Breast epithelium (tissue), 4 donors: Measurements from ENCODE around the gene PILRB. TPM values are rescaled to one million over a fixed set of nuclear protein-coding genes. Genes with fewer than 3 reads are reported as not detected.

ENCODE experiments used
- DNase-seq, 2 donors: peaks; one replicate each; pipeline ENCODE4 v3.0.0-alpha.2; 2019; ENCODE audit warnings: low spot score in 2 of 2
- H3K27ac ChIP-seq, 2 donors: fragments of 200-600 bp; sonication (generic) in 1 of 2; one replicate each; pipeline ENCODE4 v1.5.1; 2016 to 2019; ENCODE audit warnings: mild to moderate bottlenecking in 1 of 2
- H3K27me3 ChIP-seq, 2 donors: fragments of 200-600 bp; sonication (generic) in 1 of 2; one replicate each; pipeline versions ENCODE4 v1.5.1 to v1.6.0; 2017 to 2019; ENCODE audit warnings: control low read depth in 1 of 2, mild to moderate bottlenecking in 1 of 2
- H3K36me3 ChIP-seq: fragments of 200-600 bp; one replicate; pipeline ENCODE4 v1.5.1; 2019
- H3K4me1 ChIP-seq, 2 donors: fragments of 200-600 bp; sonication (generic); one replicate each; pipeline ENCODE4 v1.5.1; 2016 to 2019; ENCODE audit warnings: control low read depth in 1 of 2
- H3K4me3 ChIP-seq, 3 donors: fragments of 200-600 bp; sonication (generic); 1 replicate in 2 of 3; 2 replicates in 1 of 3; pipeline ENCODE4 v1.5.1; 2016 to 2019; ENCODE audit warnings: mild to moderate bottlenecking in 3 of 3, moderate library complexity in 2 of 3
- H3K9me3 ChIP-seq, 2 donors: fragments of 200-600 bp; sonication (generic) in 1 of 2; one replicate each; pipeline ENCODE4 v1.5.1; 2016 to 2019; ENCODE audit warnings: control low read depth in 1 of 2
- POLR2A ChIP-seq: fragments of 450-650 bp; IDR thresholded peaks from one replicate; pipeline ENCODE4 v1.6.1; 2016; ENCODE audit warnings: antibody characterized with exemption, mild to moderate bottlenecking, moderate library complexity
- POLR2AphosphoS5 ChIP-seq, 3 donors: sonication (generic); formaldehyde crosslinking; IDR thresholded peaks; one replicate each; pipeline ENCODE4 v1.6.1; 2017; ENCODE audit warnings: antibody characterized with exemption in 3 of 3
- intact Hi-C: fragments of 100-400 bp; cut with DNase I; formaldehyde crosslinking; loops from one replicate; pipeline ENCODE4 v1.15.1; 2023; ENCODE audit warnings: low total_unique reads
- total RNA-seq, 3 donors: library from RNA; depleted of rRNA; stranded (reverse); fragments of >200 nt; gene quantifications; one replicate each; pipeline ENCODE4 v1.1.0, GENCODE V29; 2016
- TF ChIP-seq, protein P1 (sequence below), 3 donors: fragments of 450-650 bp; IDR thresholded peaks; one replicate each; pipeline ENCODE4 v1.5.1; 2016 to 2017; ENCODE audit warnings: antibody characterized with exemption in 3 of 3, mild to moderate bottlenecking in 3 of 3, moderate library complexity in 3 of 3

PILRB gene
- total RNA-seq, 3 donors from 2014 or later: 33.8 to 100.0 (median 75.4) TPM

DNA sequence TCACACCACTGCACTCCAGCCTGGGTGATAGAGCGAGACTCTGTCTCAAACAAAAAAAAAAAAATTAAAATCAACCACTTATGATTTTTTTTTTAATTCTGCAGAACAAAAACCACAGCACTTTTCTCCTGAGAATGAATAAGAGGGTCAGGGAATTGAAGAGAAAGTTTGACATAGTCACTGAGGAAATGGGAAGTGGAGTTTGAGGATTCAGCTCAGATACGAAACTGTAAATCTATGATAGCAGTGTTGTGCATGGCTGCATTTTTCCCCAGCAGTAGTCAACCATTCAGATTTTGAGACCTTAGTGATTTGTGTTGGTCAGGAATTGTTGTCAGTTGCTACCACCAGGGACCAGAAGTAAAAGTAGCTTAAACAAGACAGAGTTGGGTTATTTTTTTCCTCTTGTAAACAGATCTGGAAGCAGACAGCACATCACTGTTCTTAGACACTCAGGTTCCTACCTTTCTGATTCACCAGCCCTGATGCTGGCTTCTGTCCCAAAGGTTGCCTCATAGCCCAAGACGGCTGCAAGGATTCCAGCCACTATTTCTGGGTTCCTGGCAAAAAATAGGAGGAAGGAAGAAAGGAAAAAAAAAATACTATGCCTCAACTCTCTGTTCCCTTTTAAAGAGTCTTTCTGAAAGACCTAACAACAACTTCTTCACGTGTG lies 35.5 kb downstream of the PILRB start:
- no peak for DNase-seq
- Histone ChIP-seq H3K4me3 (no peak overlapping the region), H3K27me3 (no peaks in the 10 kb centered on the region), H3K9me3 (no peaks in the 10 kb centered on the region), H3K4me1 (no peaks in the 10 kb centered on the region), H3K27ac (no peak overlapping the region), H3K36me3 (no peaks in the 10 kb centered on the region)
- intact Hi-C loops: no loop called here
- TF ChIP-seq, protein P1, sequence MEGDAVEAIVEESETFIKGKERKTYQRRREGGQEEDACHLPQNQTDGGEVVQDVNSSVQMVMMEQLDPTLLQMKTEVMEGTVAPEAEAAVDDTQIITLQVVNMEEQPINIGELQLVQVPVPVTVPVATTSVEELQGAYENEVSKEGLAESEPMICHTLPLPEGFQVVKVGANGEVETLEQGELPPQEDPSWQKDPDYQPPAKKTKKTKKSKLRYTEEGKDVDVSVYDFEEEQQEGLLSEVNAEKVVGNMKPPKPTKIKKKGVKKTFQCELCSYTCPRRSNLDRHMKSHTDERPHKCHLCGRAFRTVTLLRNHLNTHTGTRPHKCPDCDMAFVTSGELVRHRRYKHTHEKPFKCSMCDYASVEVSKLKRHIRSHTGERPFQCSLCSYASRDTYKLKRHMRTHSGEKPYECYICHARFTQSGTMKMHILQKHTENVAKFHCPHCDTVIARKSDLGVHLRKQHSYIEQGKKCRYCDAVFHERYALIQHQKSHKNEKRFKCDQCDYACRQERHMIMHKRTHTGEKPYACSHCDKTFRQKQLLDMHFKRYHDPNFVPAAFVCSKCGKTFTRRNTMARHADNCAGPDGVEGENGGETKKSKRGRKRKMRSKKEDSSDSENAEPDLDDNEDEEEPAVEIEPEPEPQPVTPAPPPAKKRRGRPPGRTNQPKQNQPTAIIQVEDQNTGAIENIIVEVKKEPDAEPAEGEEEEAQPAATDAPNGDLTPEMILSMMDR (IDR thresholded peaks at IDR 0.05): no peak
- TF ChIP-seq POLR2A (no peak), POLR2AphosphoS5 (IDR thresholded peaks at IDR 0.05) (no peak)

DNA sequence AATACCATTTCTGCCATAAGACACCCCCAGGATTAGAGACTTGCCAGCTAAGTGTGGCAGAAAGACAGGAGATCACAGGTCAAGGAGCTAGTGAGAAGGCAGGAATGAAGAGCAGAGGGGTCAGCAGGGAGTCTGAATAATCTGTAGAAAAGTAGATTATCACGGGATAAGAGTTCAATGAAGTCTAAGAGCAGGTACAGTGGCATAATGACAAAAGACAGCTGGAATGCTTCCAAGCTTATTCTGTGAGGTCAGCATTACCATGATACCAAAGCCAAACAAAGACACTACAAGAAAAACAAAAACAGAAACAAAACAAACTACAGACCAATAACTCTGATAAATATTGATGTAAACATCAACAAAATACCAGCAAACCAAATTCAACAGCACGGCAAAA lies 36.2 kb downstream of the PILRB start:
- no peaks in the 10 kb centered on the region for H3K36me3 ChIP-seq
- intact Hi-C loops: no loop called here
- no peak overlapping the region for H3K4me3 ChIP-seq
- H3K27ac ChIP-seq: no peak overlapping the region
- H3K4me1 ChIP-seq: no peaks in the 10 kb centered on the region
- no peak for TF ChIP-seq POLR2A
- TF ChIP-seq, protein P1 (IDR thresholded peaks at IDR 0.05): no peak
- TF ChIP-seq POLR2AphosphoS5 (IDR thresholded peaks at IDR 0.05): no peak
- DNase-seq: no peak
- no peaks in the 10 kb centered on the region for H3K27me3 ChIP-seq
- no peaks in the 10 kb centered on the region for H3K9me3 ChIP-seq

DNA sequence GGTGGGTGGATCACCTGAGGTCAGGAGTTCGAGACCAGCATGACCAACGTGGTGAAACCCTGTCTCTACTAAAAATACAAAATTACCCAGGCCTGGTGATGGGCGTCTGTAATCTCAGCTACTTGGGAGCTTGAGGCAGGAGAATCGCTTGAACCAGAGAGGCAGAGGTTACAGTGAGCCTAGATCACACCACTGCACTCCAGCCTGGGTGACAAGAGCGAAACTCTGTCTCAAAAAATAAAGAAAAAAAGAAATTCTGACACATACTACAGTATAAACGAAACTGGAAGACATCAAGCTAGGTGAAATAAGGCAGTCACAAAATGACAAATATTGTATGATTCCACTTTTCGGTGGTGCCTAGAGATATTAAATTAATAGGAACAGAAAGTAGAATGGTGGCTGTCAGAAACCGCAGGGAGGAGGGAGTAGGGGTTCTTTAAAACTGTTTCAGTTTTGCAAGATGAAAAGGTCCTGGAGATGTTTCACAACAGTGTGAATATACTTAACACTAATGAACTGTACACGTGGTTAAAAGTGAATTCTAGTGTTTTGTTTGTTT lies 38.6 kb downstream of the PILRB start:
- Histone ChIP-seq H3K27ac (no peak overlapping the region), H3K4me3 (no peak overlapping the region)

DNA sequence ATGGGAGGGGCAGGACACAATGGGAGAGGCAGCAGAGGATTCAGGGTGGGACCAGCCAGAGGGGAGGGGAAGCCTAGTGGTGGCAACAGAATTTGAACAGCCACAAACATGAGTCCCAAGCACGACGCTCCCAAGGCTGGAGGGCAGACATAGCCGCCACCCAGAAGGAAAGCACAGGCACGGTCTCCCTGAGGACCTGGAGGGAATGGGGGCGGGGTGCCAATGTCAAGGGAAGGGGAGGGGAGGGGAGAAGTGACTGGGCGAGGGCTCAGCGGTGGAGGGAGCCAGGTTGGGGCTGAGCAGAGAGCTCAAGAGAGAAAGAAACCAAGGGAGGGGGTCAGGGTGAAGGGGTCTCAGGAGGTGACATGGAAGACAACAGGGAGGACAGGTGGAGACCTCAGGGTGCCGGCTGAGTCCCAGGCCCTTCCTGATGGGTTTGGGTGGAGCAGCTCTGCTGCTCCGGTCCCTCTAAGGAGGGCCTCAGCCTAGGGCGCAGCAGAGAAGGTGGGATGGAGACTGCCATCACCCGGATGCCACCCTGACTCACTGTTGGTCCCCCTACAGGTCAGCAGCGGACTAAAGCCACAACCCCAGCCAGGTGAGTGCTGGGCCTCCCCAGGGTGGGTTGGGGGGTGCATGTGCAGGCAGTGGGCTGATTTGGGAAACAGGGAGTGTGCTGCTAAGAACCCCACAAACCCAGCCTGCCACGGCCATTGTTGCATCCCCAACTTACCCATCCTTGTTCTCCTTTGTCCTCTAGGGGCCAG lies 39.6 kb downstream of the PILRB start:
- H3K27me3 ChIP-seq: no peaks in the 10 kb centered on the region
- intact Hi-C loops: no loop called here
- TF ChIP-seq, protein P1 (IDR thresholded peaks at IDR 0.05): no peak
- H3K36me3 ChIP-seq: no peaks in the 10 kb centered on the region
- H3K27ac ChIP-seq: no peak overlapping the region
- no peak for DNase-seq
- no peaks in the 10 kb centered on the region for H3K9me3 ChIP-seq
- H3K4me3 ChIP-seq: no peak overlapping the region
- H3K4me1 ChIP-seq: no peaks in the 10 kb centered on the region

More for the DNA sequence above, 38.6 kb downstream of the PILRB start:
- no peak for DNase-seq
- Histone ChIP-seq H3K36me3 (no peaks in the 10 kb centered on the region), H3K4me1 (no peaks in the 10 kb centered on the region), H3K9me3 (no peaks in the 10 kb centered on the region), H3K27me3 (no peaks in the 10 kb centered on the region)
- intact Hi-C loops: no loop called here
- TF ChIP-seq POLR2AphosphoS5 (IDR thresholded peaks at IDR 0.05): no peak
- TF ChIP-seq, protein P1 (IDR thresholded peaks at IDR 0.05): no peak
- no peak for TF ChIP-seq POLR2A

GRCh38 chr7:100398239-100398638 lies 40.3 kb downstream of the PILRB start:
- no peaks in the 10 kb centered on the region for H3K9me3 ChIP-seq
- no peak overlapping the region for H3K4me3 ChIP-seq
- no peaks in the 10 kb centered on the region for H3K36me3 ChIP-seq
- H3K4me1 ChIP-seq: no peaks in the 10 kb centered on the region
- no peaks in the 10 kb centered on the region for H3K27me3 ChIP-seq
- intact Hi-C loops: no loop called here
- TF ChIP-seq POLR2AphosphoS5 (IDR thresholded peaks at IDR 0.05): no peak
- TF ChIP-seq POLR2A: no peak
- TF ChIP-seq, protein P1 (IDR thresholded peaks at IDR 0.05): no peak
- H3K27ac ChIP-seq: no peak overlapping the region
- no peak for DNase-seq
